ENCODE results near the gene CHRM2.

- TF ChIP-seq, protein P1, sequence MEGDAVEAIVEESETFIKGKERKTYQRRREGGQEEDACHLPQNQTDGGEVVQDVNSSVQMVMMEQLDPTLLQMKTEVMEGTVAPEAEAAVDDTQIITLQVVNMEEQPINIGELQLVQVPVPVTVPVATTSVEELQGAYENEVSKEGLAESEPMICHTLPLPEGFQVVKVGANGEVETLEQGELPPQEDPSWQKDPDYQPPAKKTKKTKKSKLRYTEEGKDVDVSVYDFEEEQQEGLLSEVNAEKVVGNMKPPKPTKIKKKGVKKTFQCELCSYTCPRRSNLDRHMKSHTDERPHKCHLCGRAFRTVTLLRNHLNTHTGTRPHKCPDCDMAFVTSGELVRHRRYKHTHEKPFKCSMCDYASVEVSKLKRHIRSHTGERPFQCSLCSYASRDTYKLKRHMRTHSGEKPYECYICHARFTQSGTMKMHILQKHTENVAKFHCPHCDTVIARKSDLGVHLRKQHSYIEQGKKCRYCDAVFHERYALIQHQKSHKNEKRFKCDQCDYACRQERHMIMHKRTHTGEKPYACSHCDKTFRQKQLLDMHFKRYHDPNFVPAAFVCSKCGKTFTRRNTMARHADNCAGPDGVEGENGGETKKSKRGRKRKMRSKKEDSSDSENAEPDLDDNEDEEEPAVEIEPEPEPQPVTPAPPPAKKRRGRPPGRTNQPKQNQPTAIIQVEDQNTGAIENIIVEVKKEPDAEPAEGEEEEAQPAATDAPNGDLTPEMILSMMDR (IDR thresholded peaks at IDR 0.05), result no peak
- TF ChIP-seq EZH2 (IDR thresholded peaks at IDR 0.05), result no peak
Measured at GRCh38 chr7:136891850-136892249, 23.4 kb downstream of the CHRM2 start.
